Tibial artery (tissue), 4 donors: Measurements from ENCODE around the gene KCNH3.

Experiments used
- DNase-seq, 2 donors: peaks; one replicate each; pipeline ENCODE4 v3.0.0-alpha.2; 2019
- H3K27ac ChIP-seq, 2 donors: fragments of 200-600 bp; sonication (generic) in 1 of 2; 1 replicate in 1 of 2; 2 replicates in 1 of 2; pipeline ENCODE4 v1.5.1; 2018 to 2019; ENCODE audit warnings: mild to moderate bottlenecking in 1 of 2
- H3K27me3 ChIP-seq, 2 donors: fragments of 200-600 bp; sonication (generic) in 1 of 2; one replicate each; pipeline versions ENCODE4 v1.5.1 to v1.6.0; 2016 to 2019
- H3K36me3 ChIP-seq, 3 donors: fragments of 200-600 bp; sonication (generic) in 2 of 3; one replicate each; pipeline ENCODE4 v1.5.1; 2016 to 2019; ENCODE audit warnings: mild to moderate bottlenecking in 2 of 3
- H3K4me1 ChIP-seq, 4 donors: fragments of 200-600 bp; sonication (generic) in 2 of 4; 1 replicate in 3 of 4; 2 replicates in 1 of 4; pipeline ENCODE4 v1.5.1; 2016 to 2019
- H3K4me3 ChIP-seq, 2 donors: fragments of 200-600 bp; sonication (generic) in 1 of 2; 1 replicate in 1 of 2; 2 replicates in 1 of 2; pipeline ENCODE4 v1.5.1; 2018 to 2019; ENCODE audit warnings: mild to moderate bottlenecking in 2 of 2
- H3K9me3 ChIP-seq, 3 donors: fragments of 200-600 bp; sonication (generic) in 1 of 3; one replicate each; pipeline ENCODE4 v1.5.1; 2016 to 2019
- intact Hi-C: fragments of 100-400 bp; cut with DNase I; formaldehyde crosslinking; loops from one replicate; pipeline ENCODE4 v1.15.0; 2023; ENCODE audit warnings: low total_unique reads
- TF ChIP-seq, protein P1 (sequence below), 2 experiments: fragments of 200-600 bp in 1 of 2; fragments of 450-650 bp in 1 of 2; IDR thresholded peaks; one replicate each; pipeline ENCODE4 v1.5.1; 2017 to 2019; ENCODE audit warnings: antibody characterized with exemption in 2 of 2, mild to moderate bottlenecking in 1 of 2, moderate library complexity in 1 of 2

Gene KCNH3

GRCh38 chr12:49567302-49567610 lies 28.4 kb downstream of the KCNH3 start:
- H3K4me3 ChIP-seq = peak overlapping the region; percentile 74 to 86
- no peaks in the 10 kb centered on the region for H3K9me3 ChIP-seq
- H3K4me1 ChIP-seq = peaks cover 0 to 49% (median 30%) of the 10 kb centered on the region in 4 donors
- no peaks in the 10 kb centered on the region for H3K27me3 ChIP-seq
- peaks cover 27 to 42% (median 30%) of the 10 kb centered on the region in 3 donors for H3K36me3 ChIP-seq
- intact Hi-C loops = no loop called here
- no peak for DNase-seq
- TF ChIP-seq, protein P1, sequence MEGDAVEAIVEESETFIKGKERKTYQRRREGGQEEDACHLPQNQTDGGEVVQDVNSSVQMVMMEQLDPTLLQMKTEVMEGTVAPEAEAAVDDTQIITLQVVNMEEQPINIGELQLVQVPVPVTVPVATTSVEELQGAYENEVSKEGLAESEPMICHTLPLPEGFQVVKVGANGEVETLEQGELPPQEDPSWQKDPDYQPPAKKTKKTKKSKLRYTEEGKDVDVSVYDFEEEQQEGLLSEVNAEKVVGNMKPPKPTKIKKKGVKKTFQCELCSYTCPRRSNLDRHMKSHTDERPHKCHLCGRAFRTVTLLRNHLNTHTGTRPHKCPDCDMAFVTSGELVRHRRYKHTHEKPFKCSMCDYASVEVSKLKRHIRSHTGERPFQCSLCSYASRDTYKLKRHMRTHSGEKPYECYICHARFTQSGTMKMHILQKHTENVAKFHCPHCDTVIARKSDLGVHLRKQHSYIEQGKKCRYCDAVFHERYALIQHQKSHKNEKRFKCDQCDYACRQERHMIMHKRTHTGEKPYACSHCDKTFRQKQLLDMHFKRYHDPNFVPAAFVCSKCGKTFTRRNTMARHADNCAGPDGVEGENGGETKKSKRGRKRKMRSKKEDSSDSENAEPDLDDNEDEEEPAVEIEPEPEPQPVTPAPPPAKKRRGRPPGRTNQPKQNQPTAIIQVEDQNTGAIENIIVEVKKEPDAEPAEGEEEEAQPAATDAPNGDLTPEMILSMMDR (IDR thresholded peaks at IDR 0.05) = no peak
- peak overlapping the region; percentile 76 to 84 for H3K27ac ChIP-seq

GRCh38 chr12:49567611-49568441 lies 29.0 kb downstream of the KCNH3 start, which contains the start of gene MCRS1:
TSS of gene MCRS1 (minus strand) at chr12:49568142. CDS start at chr12:49566731, 1,411 bp downstream.
- H3K4me3 ChIP-seq = peak within 1 kb of the TSS; percentile 74 to 86
- H3K36me3 ChIP-seq = peaks cover 21 to 36% (median 24%) of the 10 kb centered on the region in 3 donors
- intact Hi-C loops = no loop called here
- H3K9me3 ChIP-seq = no peaks in the 10 kb centered on the region
- no peaks in the 10 kb centered on the region for H3K27me3 ChIP-seq
- H3K27ac ChIP-seq = peak within 1 kb of the TSS; percentile 76 to 84
- peaks cover 0 to 49% (median 30%) of the 10 kb centered on the region in 4 donors for H3K4me1 ChIP-seq
- peak; percentile 84 to 90 for DNase-seq
- TF ChIP-seq, protein P1 (IDR thresholded peaks at IDR 0.05) = no peak

DNA sequence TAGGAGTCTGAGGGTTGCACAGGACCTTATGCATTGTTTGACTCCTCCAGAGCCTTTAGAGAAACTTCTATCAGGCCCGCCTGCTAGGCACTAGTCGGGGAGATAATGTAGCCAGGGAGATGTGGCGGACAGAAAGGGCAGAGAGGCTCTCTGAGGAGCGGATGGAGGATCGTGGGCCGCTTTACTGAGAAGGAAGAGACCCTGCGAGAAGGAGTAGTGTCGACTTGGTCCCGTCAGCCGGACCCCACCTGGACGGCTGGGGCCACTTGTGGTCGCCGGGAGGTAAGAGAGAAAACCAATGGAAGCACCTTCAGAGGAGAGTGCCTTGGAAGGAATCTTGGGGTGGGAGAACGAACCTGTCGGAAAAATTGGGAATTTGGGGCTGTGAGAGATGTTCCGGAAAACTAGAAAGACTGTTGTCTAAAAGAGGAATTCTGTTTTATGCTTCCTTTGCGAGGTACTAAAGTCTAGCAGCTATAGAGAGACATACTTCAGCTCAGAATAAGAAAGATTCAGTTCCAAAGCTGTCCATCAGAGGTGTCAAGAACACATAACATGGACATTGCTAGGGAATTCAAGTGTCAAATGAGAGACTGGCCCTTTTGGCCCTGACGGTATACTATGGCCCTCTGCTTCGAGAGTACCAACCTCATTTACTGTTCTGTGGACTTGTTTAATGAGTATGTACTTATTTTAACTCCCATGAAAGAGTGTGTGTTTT lies 29.8 kb downstream of the KCNH3 start:
- no peaks in the 10 kb centered on the region for H3K27me3 ChIP-seq
- intact Hi-C loops = no loop called here
- H3K36me3 ChIP-seq = peaks cover 13 to 29% (median 16%) of the 10 kb centered on the region in 3 donors
- H3K4me3 ChIP-seq = peak overlapping the region; percentile 74 to 86
- peak overlapping the region; percentile 76 to 84 for H3K27ac ChIP-seq
- TF ChIP-seq, protein P1 (IDR thresholded peaks at IDR 0.05) = no peak
- no peaks in the 10 kb centered on the region for H3K9me3 ChIP-seq
- DNase-seq = no peak
- H3K4me1 ChIP-seq = peaks cover 0 to 49% (median 30%) of the 10 kb centered on the region in 4 donors

DNA sequence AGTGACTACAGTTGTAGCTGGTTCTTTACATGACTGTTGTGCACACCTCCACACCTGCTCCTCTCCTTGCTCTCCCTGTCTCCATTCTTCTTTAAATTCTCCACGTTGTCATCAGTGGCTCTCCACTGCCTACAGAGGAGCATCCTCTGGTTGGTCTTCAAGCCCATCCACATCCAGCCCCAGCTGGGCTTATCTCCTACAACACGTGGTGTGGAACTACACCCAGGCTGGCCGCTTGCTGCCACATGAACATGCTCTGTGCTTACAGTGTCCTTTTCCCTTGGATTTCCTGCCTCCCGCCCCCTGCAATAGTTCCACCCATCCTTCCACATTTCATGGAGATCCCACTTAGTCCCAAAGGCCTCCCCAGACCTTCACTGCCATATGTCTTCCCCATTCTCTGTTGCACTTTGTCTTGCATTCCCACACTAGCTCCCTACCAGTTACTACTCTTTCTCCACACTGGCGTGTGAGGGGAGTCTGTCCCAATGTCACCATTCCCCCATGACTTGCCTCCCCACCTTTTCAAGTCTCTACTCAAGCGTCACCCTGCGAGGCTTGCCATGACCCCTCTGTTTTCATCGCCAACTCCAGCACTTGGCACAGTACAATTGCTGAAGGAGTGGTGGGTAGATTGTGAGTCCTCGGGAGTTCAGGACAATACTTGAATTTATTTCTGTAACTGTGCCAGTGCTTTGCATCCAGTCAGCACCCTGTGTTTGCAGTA lies 38.9 kb downstream of the KCNH3 start:
- no peaks in the 10 kb centered on the region for H3K9me3 ChIP-seq
- no peaks in the 10 kb centered on the region for H3K27me3 ChIP-seq
- no peak overlapping the region for H3K4me3 ChIP-seq
- peaks cover 0 to 30% (median 12%) of the 10 kb centered on the region in 3 donors for H3K36me3 ChIP-seq
- TF ChIP-seq, protein P1 (IDR thresholded peaks at IDR 0.05) = no peak
- peaks cover 0 to 21% (median 5%) of the 10 kb centered on the region in 4 donors for H3K4me1 ChIP-seq
- intact Hi-C loops = no loop called here
- no peak overlapping the region for H3K27ac ChIP-seq
- no peak for DNase-seq

- DNase-seq = no peak
- no peaks in the 10 kb centered on the region for H3K27me3 ChIP-seq
- TF ChIP-seq, protein P1 (IDR thresholded peaks at IDR 0.05) = no peak
- intact Hi-C loops = no loop called here
- H3K4me1 ChIP-seq = peaks cover 0 to 30% (median 5%) of the 10 kb centered on the region in 4 donors
- H3K9me3 ChIP-seq = no peaks in the 10 kb centered on the region
- H3K36me3 ChIP-seq = peaks cover 0 to 32% (median 12%) of the 10 kb centered on the region in 3 donors
- no peak overlapping the region for H3K27ac ChIP-seq
- H3K4me3 ChIP-seq = no peak overlapping the region
Observed at GRCh38 chr12:49578471-49579112, 39.8 kb downstream of the KCNH3 start.
